H1 (cell line): Measurements from ENCODE around the gene SIGLEC11. TPM values are rescaled to one million over a fixed set of nuclear protein-coding genes. Genes with fewer than 3 reads are reported as not detected.

Experiments used
- CTCF ChIA-PET: fragments of 300-600 bp; sonication (Branson Sonifier 250); formaldehyde crosslinking; loops from one replicate; lab custom pipeline; 2021; ENCODE audit not compliant: partially characterized antibody; lab: Charles Lee
- POLR2A ChIA-PET: fragments of 300-600 bp; sonication (Branson Sonifier 250); formaldehyde crosslinking; loops from one replicate; lab custom pipeline; 2021; ENCODE audit warnings: inconsistent platforms; ENCODE audit not compliant: partially characterized antibody; lab: Charles Lee
- DNase-seq, 2 experiments: peaks; one replicate each; pipeline versions ENCODE4 v3.0.0 to v3.0.0-alpha.2; 2010 to 2022; ENCODE audit warnings: low spot score in 2 of 2, low read depth in 1 of 2, mixed read lengths in 1 of 2
- FAIRE-seq: peaks from 2 replicates; lab custom pipeline; 2011; peaks lifted over from hg19 to GRCh38; lab: Jason Lieb, UNC
- H2AFZ ChIP-seq: 2 replicates; pipeline ENCODE4 v1.8.1; 2012; ENCODE audit warnings: low read length, inconsistent platforms
- H2AK5ac ChIP-seq: 2 replicates; pipeline ENCODE4 v1.6.1; 2013; ENCODE audit warnings: low read depth, low read length
- H2BK120ac ChIP-seq: replicated peaks from 2 replicates; pipeline ENCODE3; 2013; ENCODE audit warnings: low read depth, low read length, inconsistent platforms
- H2BK12ac ChIP-seq: 2 replicates; pipeline ENCODE4 v1.6.1; 2013; ENCODE audit warnings: low read depth, low read length
- H2BK15ac ChIP-seq: 2 replicates; pipeline ENCODE4 v1.6.1; 2013; ENCODE audit warnings: low read length
- H2BK20ac ChIP-seq: 2 replicates; pipeline ENCODE4 v1.6.1; 2013; ENCODE audit warnings: low read length
- H2BK5ac ChIP-seq: 2 replicates; pipeline ENCODE4 v1.6.1; 2013; ENCODE audit warnings: low read depth, low read length
- H3K14ac ChIP-seq: 2 replicates; pipeline ENCODE4 v1.6.1; 2013; ENCODE audit warnings: inconsistent platforms; ENCODE audit not compliant: insufficient read length
- H3K18ac ChIP-seq: 2 replicates; pipeline ENCODE4 v1.6.1; 2013; ENCODE audit warnings: low read length; ENCODE audit errors: extremely low read depth
- H3K23ac ChIP-seq: 2 replicates; pipeline ENCODE4 v1.6.1; 2013; ENCODE audit warnings: inconsistent platforms; ENCODE audit not compliant: insufficient read length
- H3K23me2 ChIP-seq: 2 replicates; pipeline ENCODE4 v1.6.1; 2013; ENCODE audit warnings: low read depth, low read length
- H3K27ac ChIP-seq: 2 replicates; pipeline ENCODE4 v1.6.1; 2011; ENCODE audit warnings: low read depth, low read length, inconsistent platforms
- H3K27me3 ChIP-seq, 4 experiments: replicated peaks in 1 of 4; 1 replicate in 1 of 4; 2 replicates in 3 of 4; pipeline versions ENCODE4 v1.6.1 to v1.8.1; 2011 to 2013; ENCODE audit warnings: low read length in 3 of 4, mild to moderate bottlenecking in 3 of 4, inconsistent platforms in 2 of 4, mixed read lengths in 2 of 4, moderate library complexity in 1 of 4; ENCODE audit not compliant: control insufficient read depth in 3 of 4, insufficient read depth in 3 of 4; ENCODE audit errors: extremely low read depth in 1 of 4
- H3K36me3 ChIP-seq, 4 experiments: 2 replicates each; pipeline versions ENCODE4 v1.6.1 to v1.8.1; 2011 to 2013; ENCODE audit warnings: mild to moderate bottlenecking in 4 of 4, low read length in 3 of 4, moderate library complexity in 2 of 4, control low read depth in 1 of 4, inconsistent platforms in 1 of 4; ENCODE audit not compliant: insufficient read depth in 4 of 4, control insufficient read depth in 2 of 4
- H3K4ac ChIP-seq: replicated peaks from 2 replicates; pipeline ENCODE3; 2013; ENCODE audit warnings: low read length, low read depth, mixed read lengths, inconsistent platforms; ENCODE audit not compliant: insufficient read length
- H3K4me1 ChIP-seq, 4 experiments: replicated peaks in 1 of 4; 1 replicate in 1 of 4; 2 replicates in 3 of 4; pipeline versions ENCODE4 v1.6.1 to v1.8.1; 2011 to 2013; ENCODE audit warnings: low read length in 3 of 4, inconsistent platforms in 2 of 4, mixed read lengths in 1 of 4; ENCODE audit not compliant: insufficient read depth in 4 of 4, control insufficient read depth in 3 of 4
- H3K4me2 ChIP-seq, 2 experiments: 2 replicates each; pipeline versions ENCODE4 v1.6.1 to v1.8.1; 2011 to 2013; ENCODE audit warnings: low read depth in 2 of 2, low read length in 2 of 2, control low read depth in 1 of 2, inconsistent platforms in 1 of 2, mild to moderate bottlenecking in 1 of 2; ENCODE audit not compliant: insufficient read depth in 1 of 2
- H3K4me3 ChIP-seq, 4 experiments: fragments of 200-600, 300-600 bp in 1 of 4; sonication (generic), shearing (Covaris generic), sonication (Bioruptor Twin) in 1 of 4; 2 replicates each; pipeline versions ENCODE4 v1.5.1 to v1.8.1; 2011 to 2016; ENCODE audit warnings: low read length in 4 of 4, low read depth in 3 of 4, control low read depth in 2 of 4, inconsistent platforms in 2 of 4, mild to moderate bottlenecking in 2 of 4, mixed read lengths in 1 of 4, moderate library complexity in 1 of 4; ENCODE audit not compliant: insufficient read depth in 2 of 4; ENCODE audit errors: extremely low read depth in 1 of 4
- H3K56ac ChIP-seq: replicated peaks from 2 replicates; pipeline ENCODE3; 2013; ENCODE audit warnings: low read depth, mild to moderate bottlenecking, mixed read lengths, low read length, inconsistent platforms; ENCODE audit not compliant: insufficient read length
- H3K79me1 ChIP-seq: 2 replicates; pipeline ENCODE4 v1.6.1; 2013; ENCODE audit warnings: low read depth, low read length, control low read depth
- H3K79me2 ChIP-seq, 2 experiments: 2 replicates each; pipeline versions ENCODE4 v1.6.1 to v1.8.1; 2012 to 2013; ENCODE audit warnings: low read length in 2 of 2, mild to moderate bottlenecking in 2 of 2, inconsistent platforms in 1 of 2; ENCODE audit not compliant: insufficient read depth in 2 of 2, control insufficient read depth in 1 of 2
- H3K9ac ChIP-seq, 4 experiments: replicated peaks in 1 of 4; 1 replicate in 1 of 4; 2 replicates in 3 of 4; pipeline versions ENCODE4 v1.6.1 to v1.8.1; 2011 to 2013; ENCODE audit warnings: low read depth in 3 of 4, low read length in 3 of 4, control low read depth in 2 of 4, mild to moderate bottlenecking in 2 of 4, moderate library complexity in 2 of 4, inconsistent platforms in 1 of 4; ENCODE audit errors: extremely low read depth in 1 of 4
- H3K9me3 ChIP-seq, 2 experiments: 2 replicates each; pipeline versions ENCODE4 v1.6.1 to v1.8.1; 2012 to 2013; ENCODE audit warnings: mild to moderate bottlenecking in 2 of 2, moderate library complexity in 2 of 2, control low read depth in 1 of 2, inconsistent platforms in 1 of 2, low read depth in 1 of 2, low read length in 1 of 2, mixed read lengths in 1 of 2; ENCODE audit not compliant: insufficient read depth in 2 of 2
- H4K20me1 ChIP-seq, 2 experiments: replicated peaks in 1 of 2; 2 replicates each; pipeline versions ENCODE3 to v1.8.1; 2011 to 2013; ENCODE audit warnings: inconsistent platforms in 2 of 2, low read length in 2 of 2, mild to moderate bottlenecking in 1 of 2; ENCODE audit not compliant: insufficient read depth in 2 of 2, control insufficient read depth in 1 of 2
- H4K5ac ChIP-seq: 2 replicates; pipeline ENCODE4 v1.6.1; 2013; ENCODE audit warnings: low read length, low read depth, mixed read lengths, inconsistent platforms; ENCODE audit not compliant: insufficient read length
- H4K8ac ChIP-seq: 2 replicates; pipeline ENCODE4 v1.8.0; 2013; ENCODE audit warnings: mild to moderate bottlenecking, moderate library complexity, low read length, inconsistent platforms; ENCODE audit not compliant: insufficient read depth; ENCODE audit errors: extremely low read depth
- H4K91ac ChIP-seq: replicated peaks from 2 replicates; pipeline ENCODE3; 2013; ENCODE audit warnings: low read length, mixed read lengths, inconsistent platforms; ENCODE audit not compliant: insufficient read length
- CHD2 ChIP-seq: IDR thresholded peaks from 2 replicates; pipeline ENCODE4 v1.6.1; 2012; ENCODE audit warnings: low read length, improper control_type of control experiment
- CTCF ChIP-seq, 3 experiments: IDR thresholded peaks; 1 replicate in 2 of 3; 2 replicates in 1 of 3; pipeline versions ENCODE4 v1.5.1 to v1.6.1; 2011; ENCODE audit warnings: low read length in 3 of 3, mild to moderate bottlenecking in 3 of 3, inconsistent platforms in 2 of 3, low read depth in 1 of 3, moderate library complexity in 1 of 3; ENCODE audit not compliant: insufficient read depth in 1 of 3; ENCODE audit errors: control extremely low read depth in 1 of 3
- EP300 ChIP-seq, 2 experiments: IDR thresholded peaks; 1 replicate in 1 of 2; 2 replicates in 1 of 2; pipeline ENCODE4 v1.6.1; 2011 to 2012; ENCODE audit warnings: low read depth in 2 of 2, low read length in 2 of 2, mild to moderate bottlenecking in 2 of 2, borderline replicate concordance in 1 of 2, inconsistent platforms in 1 of 2, moderate library complexity in 1 of 2
- GABPA ChIP-seq: IDR thresholded peaks from 2 replicates; pipeline ENCODE4 v1.6.1; 2011; ENCODE audit warnings: mild to moderate bottlenecking, low read length, moderate library complexity, borderline replicate concordance; ENCODE audit not compliant: insufficient read depth
- NANOG ChIP-seq: IDR thresholded peaks from 2 replicates; pipeline ENCODE4 v1.6.1; 2011; ENCODE audit warnings: low read length, low read depth, mild to moderate bottlenecking, inconsistent platforms; ENCODE audit not compliant: insufficient read depth, poor library complexity, severe bottlenecking
- TCF12 ChIP-seq: IDR thresholded peaks from 2 replicates; pipeline ENCODE4 v1.6.1; 2011; ENCODE audit warnings: low read depth, mild to moderate bottlenecking, low read length
- WGBS, 2 experiments: shearing (Covaris generic) in 1 of 2; methylation state at CpG; one replicate each; pipeline versions ENCODE4 v1.1.6 to v1.1.7; 2013 to 2015; ENCODE audit warnings: low lambda C conversion rate in 2 of 2, mixed read lengths in 2 of 2, inconsistent platforms in 1 of 2, low coverage in 1 of 2, missing lambda C conversion rate in 1 of 2; ENCODE audit not compliant: insufficient replicate concordance in 2 of 2, insufficient coverage in 1 of 2, insufficient read length in 1 of 2; ENCODE audit errors: extremely low coverage in 1 of 2, missing lambda C conversion rate in 1 of 2; 5-methylcytosine and 5-hydroxymethylcytosine counted together
- polyA plus RNA-seq, 7 experiments: library from polyadenylated mRNA; depleted of rRNA in 3 of 7; stranded (reverse) in 5 of 7; unstranded in 2 of 7; fragments of >200 nt in 5 of 7; fragments of 200-250 nt in 2 of 7; gene quantifications; 1 replicate in 5 of 7; 2 replicates in 1 of 7; 4 replicates in 1 of 7; pipeline versions ENCODE4 v1.2.1 to v1.2.3, GENCODE V29; 2011 to 2013; ENCODE audit warnings: missing spikeins in 2 of 7, mixed read lengths in 2 of 7
- total RNA-seq: library from RNA; stranded (reverse); fragmentation: NEBNext Ultra II Directional; extraction: Animal tissue kit (Norgen Biotek cat#: 25700); gene quantifications from 2 replicates; pipeline ENCODE4 v1.2.1, GENCODE V29; 2021

SIGLEC11 gene
- total and polyA plus RNA-seq, 2 of the 8 experiments (the other 6 are each of a cell fraction or from before 2014, with no cell fraction given), result 0.18 TPM; not detected in 1

- no peak overlapping the region for H3K56ac ChIP-seq
- no peak for FAIRE-seq
- H3K36me3 ChIP-seq, result no peaks in the 10 kb centered on the region
- no peak overlapping the region for H3K4ac ChIP-seq
- H2BK20ac ChIP-seq, result no peak overlapping the region
- no peak overlapping the region for H3K9ac ChIP-seq
- H3K18ac ChIP-seq, result no peak overlapping the region
- H3K4me2 ChIP-seq, result no peak overlapping the region
- H2BK120ac ChIP-seq, result no peak overlapping the region
- H4K20me1 ChIP-seq, result peaks cover 0 to 2% of the 10 kb centered on the region in 2 experiments
- H3K23ac ChIP-seq, result no peak overlapping the region
- H4K91ac ChIP-seq, result no peak overlapping the region
- H2BK5ac ChIP-seq, result no peak overlapping the region
- POLR2A ChIA-PET, result interaction anchor here (0.6 to 1.6 kb wide), 4 partner anchors 8 to 258 kb away, joined by 3 to 6 read pairs (median 3); partner anchors contain the start of genes ATF5 and NUP62
- no peaks in the 10 kb centered on the region for H3K79me2 ChIP-seq
- H3K9me3 ChIP-seq, result no peaks in the 10 kb centered on the region
- H3K27me3 ChIP-seq, result no peaks in the 10 kb centered on the region
- CTCF ChIA-PET, result interaction anchor here (0.7 to 16.2 kb wide), 5 partner anchors 14 to 44 kb away, joined by 3 to 231 read pairs (median 4); no protein-coding TSS in a partner anchor
- H3K79me1 ChIP-seq, result no peaks in the 10 kb centered on the region
- no peak overlapping the region for H4K8ac ChIP-seq
- H4K5ac ChIP-seq, result no peak overlapping the region
- no peaks in the 10 kb centered on the region for H3K23me2 ChIP-seq
- H2BK15ac ChIP-seq, result no peak overlapping the region
- H3K4me1 ChIP-seq, result no peaks in the 10 kb centered on the region; a peak in 1 of 7 replicates
- no peak overlapping the region for H3K14ac ChIP-seq
- H3K4me3 ChIP-seq, result no peak overlapping the region
- no peak for DNase-seq
- H2BK12ac ChIP-seq, result no peak overlapping the region
- H3K27ac ChIP-seq, result no peak overlapping the region
- 93% methylated on average over 13 of the region's 13 CpGs; no CpG with 5 or more reads in 1 of the 2 experiments for WGBS, 2 experiments
- H2AK5ac ChIP-seq, result no peak overlapping the region
- TF ChIP-seq CHD2 (no peak), EP300 (IDR thresholded peaks at IDR 0.05; ENCODE audit: borderline replicate concordance in 1 of 2, low read depth in 2 of 2, low read length in 2 of 2) (no peak), NANOG (no peak), GABPA (no peak), CTCF (IDR thresholded peaks at IDR 0.05; ENCODE audit: control extremely low read depth in 1 of 3, insufficient read depth in 1 of 3, low read depth in 1 of 3, low read length in 3 of 3) (no peak), TCF12 (no peak)
- no peak overlapping the region for H2AFZ ChIP-seq
Measured at GRCh38 chr19:49977076-49977475, 16.1 kb upstream of the SIGLEC11 start.
